HG02970 (cell line): ENCODE data around the gene CMIP.
"Not testable (repeated sequence)": the region's sequence is repeated elsewhere in the genome, so short reads cannot be mapped to it uniquely, and the experiment has no call there.

Experiments used
- ATAC-seq: cut with Tn5 transposase; IDR thresholded peaks from one replicate; pipeline ENCODE4 v1.9.1; 2021; ENCODE audit warnings: mild to moderate bottlenecking, moderate library complexity, moderate number of reproducible peaks; ENCODE audit not compliant: unreplicated experiment, low FRiP score

Gene CMIP

DNA sequence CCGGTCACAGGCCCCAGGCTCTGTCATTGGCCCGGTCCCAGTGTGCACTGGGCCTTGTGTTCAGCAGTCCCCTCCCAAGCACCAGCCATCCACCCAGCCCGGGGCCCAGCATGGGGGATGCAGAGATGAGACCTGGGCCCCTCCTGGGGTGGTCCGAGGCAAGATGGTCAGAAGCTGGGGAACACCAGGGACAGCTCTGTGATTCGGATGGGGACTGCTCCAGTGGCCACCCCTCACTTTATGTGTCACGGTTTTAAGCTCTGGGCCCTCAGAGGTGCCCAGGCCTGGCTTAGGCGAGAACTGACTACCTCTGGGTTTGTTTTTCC lies 242.5 kb downstream of the CMIP start:
- ATAC-seq = no peak

DNA sequence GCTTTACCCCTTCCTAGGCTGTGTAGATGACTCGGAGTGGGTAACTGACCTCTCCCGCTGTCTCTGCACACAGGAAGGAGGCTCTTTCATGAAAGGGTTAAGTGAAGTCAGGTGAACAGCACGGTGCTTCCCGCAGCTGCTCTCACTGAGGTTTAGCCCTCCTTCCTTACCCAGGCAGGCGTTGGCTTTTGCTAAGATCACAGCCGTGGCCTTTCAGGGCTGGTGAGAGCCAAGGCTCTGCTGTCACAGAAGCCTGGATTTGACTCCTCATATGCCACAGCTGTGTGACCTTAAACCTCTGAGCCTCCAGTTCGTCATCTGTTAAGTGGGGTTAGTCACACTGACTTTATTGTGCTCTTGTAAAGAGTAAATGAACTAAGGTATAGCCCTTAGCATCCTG lies 243.6 kb downstream of the CMIP start:
- ATAC-seq = no peak

DNA sequence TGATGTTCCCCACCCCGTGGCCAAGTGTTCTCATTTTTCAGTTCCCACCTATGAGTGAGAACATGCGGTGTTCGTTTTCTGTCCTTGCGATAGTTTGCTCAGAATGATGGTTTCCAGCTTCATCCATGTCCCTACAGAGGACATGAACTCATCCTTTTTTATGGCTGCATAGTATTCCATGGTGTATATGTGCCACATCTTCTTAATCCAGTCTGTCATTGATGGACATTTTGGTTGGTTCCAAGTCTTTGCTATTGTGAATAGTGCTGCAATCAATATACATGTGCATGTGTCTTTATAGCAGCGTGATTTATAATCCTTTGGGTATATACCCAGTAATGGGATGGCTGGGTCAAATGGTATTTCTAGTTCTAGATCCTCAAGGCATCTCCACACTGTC lies 244.2 kb downstream of the CMIP start:
- not testable (repeated sequence) for ATAC-seq

DNA sequence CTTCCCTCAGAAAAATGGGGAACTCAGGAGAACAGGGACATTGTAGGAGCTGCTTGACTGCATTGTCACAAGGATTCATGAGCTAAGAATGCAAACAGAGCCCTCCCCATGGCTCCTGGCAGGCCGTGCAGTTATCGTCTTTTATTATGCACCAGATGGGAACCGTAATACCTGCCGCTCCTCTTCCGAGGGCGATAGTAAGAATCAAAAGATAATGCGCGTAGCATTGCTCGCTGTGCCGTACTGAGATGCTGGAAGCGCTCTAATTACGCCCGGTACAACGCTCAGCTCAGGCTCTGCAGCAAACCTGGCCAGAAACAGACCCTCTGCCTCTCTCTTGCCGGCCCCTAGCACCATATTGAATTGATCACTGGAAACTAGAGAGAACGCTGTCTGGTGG lies 247.4 kb downstream of the CMIP start:
- no peak for ATAC-seq

DNA sequence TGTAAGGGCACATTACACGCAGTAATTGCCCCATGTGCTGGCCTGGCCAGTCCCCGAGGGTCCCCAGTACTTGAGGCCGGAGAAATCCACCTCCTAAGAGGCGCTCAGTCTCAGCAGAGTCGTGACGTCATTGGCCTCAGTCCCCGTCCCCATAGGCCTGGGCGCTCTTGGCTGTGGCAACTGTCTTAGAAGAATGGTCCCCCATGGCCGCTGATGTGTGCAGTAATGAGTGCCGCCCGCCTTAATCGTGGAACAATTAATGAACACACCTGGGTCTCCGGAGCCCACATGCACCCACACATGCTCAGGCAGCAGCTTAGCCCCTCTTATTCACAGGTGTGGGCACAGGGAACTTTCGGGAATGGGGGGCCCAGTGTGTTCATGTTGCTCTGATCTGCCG lies 248.0 kb downstream of the CMIP start:
- no peak for ATAC-seq

DNA sequence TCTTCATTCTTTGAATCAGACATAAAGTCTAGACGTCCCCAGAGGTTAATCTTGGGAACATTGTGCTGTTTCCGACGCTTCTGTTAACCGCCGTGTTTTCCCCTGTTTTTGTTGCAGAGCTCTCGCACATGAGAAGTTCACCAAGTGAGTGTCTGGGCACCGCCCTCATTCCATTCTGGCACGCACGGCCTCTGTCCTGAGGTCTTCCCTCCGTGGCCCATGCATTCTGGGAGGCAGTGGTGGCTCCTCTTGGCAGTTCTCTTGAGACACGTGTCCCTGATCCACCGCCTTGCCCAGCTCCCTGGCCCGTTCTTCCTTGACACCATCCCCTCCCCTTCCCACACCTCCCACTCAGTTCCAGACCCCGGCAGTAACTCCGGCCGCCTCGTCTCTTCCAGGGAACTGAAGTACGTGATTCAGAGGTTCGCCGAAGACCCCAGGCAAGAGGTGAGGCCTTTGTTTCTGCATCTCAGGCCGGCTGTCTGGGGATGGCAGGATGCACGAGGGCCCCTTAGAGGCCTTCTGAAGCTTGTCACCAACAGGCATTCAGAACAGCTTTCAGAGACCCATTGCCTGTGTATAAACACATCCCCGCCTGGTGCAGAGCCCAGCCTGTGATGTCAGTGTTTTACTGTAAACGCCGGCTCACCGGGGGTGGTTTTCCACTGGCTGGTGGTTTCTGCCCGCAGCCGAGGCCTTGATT lies 248.6 kb downstream of the CMIP start:
- no peak for ATAC-seq

DNA sequence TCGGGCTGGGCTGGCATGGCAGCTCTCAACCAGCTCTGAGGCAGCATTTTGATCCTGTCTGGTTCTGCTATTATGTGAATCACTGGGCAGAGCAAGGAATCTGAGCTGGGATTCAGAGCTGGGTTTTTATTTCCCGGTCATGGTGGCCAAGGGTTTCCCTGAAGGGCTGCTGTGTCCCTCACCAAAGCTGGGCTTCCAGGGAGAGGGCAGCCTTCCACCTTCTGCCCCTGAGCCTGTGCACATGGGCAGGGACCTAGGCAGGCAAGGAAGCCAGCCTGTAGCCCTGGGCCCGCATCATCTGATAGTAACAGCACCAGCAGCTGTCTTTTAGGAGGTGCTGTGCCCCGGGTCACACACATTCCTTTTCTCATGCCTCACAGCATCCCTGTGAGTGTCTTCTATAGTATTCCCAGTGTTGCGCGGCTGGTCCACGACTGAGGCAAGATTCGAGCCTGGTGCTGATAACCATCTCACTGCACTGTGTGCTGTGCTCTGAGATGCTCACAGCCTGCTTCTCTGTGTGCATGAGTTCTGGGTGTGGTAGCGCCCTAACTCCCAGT lies 249.2 kb downstream of the CMIP start:
- ATAC-seq = no peak

DNA sequence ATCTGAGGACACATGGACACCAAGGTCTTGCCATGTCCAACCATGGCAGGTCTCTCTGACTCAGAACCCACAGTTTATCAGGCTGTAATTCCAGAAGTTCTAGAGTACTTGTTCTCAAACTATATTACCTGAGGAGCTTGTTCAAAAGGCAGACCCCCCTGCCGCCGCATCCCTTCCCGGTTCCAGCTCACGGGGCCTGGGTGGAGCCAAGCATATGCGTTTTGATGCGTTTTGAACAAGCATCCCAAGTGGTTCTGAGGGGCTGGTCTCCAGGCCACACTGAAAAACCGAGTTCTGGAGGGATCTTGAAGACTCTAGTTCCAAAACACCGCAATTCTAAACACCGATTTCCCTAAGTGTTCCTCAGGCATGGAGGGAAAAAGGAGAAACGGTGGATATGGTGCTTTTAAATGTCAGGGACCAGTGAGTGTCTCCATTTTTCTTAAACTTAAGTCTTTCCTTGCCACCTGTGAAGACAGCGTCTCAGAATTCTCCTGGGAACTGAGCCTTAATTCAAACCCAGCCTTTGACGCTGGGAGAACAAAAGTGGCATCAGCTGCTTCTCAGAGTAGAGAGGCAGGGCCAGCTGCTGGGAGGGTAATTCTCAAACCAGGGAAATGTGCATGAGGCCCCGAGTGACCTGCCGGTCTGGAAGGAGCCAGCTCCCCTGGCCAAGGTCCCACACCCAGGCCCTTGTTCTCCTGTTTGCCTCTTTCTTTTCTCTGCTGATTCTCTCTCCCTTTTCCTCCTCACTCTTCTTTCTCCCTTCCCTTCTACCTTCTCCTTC lies 250.1 kb downstream of the CMIP start:
- ATAC-seq = no peak

DNA sequence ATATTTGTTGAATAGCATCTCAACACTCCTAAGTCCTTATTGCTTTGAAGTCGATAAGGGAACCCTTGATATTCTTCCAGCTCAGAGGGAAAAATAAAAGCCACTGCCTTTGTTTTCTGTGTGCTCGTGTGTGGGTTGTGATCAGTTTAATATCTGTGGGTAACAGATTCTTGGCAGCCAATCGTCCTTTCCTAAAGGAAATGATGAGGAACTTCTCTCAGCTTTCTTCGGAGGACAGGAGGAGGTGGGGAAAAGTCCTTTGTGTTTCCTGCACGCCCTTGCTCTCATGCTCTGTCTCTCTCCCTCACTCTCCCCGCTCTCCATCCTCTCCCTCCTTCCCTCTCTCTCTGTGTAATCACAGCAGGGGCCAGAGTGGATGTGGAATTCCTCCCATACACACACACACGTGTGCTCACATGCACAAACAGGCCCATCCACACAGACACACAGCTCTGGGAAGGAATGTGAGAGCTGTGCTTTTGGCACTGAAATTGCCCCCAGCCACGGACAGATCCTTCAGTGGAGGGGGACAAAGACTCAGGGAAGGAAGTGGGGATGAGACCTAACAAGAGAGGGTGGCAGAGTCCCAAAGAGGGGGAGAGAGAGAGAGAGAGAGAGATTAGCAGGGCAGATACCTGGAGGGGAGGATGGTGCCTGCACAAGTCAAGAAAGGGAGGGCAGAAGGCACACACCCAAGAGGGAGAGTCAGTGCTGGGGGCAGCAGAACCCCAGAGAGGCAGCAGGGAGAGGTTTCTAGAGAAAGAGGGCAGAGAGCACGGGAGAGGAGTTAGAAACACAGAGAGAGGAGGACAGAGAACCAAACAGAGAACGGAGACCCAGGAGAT lies 250.9 kb downstream of the CMIP start:
- ATAC-seq = no peak

DNA sequence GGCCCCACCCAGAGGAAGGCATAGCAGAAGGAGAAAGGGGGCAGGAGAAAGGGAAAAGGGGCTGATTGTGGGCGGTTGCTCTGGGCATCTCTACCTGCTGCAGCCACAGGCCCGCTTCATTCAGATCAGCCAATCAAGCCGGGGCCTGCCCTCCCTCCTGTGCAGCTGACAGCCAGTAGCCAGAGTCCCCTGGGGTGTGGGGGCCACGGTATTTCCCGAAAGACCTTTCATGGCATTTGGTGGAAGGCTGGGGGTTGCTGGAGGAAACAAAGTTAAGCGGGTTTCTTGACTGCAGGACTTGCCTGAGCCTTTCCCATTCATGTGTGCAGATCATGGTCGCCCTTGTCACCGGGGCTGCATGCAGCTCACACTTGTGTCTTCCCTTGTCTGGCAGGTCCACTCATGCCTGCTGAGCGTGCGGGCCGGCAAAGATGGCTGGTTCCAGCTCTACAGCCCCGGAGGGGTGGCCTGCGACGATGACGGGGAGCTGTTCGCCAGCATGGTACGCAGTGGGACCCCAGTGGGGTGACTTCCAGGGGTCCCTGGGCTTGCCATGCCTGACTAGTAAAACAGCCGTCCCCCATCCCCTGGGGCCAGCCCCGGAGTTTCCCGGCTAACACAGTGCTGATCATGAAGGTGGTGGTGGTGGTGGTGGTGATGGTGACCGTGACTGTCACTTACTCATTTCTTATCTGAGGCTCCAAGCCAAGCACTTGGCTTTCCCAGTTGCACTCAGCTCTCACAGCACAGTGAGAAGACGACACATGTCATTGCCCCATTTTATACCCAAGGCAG lies 251.8 kb downstream of the CMIP start:
- ATAC-seq = no peak

DNA sequence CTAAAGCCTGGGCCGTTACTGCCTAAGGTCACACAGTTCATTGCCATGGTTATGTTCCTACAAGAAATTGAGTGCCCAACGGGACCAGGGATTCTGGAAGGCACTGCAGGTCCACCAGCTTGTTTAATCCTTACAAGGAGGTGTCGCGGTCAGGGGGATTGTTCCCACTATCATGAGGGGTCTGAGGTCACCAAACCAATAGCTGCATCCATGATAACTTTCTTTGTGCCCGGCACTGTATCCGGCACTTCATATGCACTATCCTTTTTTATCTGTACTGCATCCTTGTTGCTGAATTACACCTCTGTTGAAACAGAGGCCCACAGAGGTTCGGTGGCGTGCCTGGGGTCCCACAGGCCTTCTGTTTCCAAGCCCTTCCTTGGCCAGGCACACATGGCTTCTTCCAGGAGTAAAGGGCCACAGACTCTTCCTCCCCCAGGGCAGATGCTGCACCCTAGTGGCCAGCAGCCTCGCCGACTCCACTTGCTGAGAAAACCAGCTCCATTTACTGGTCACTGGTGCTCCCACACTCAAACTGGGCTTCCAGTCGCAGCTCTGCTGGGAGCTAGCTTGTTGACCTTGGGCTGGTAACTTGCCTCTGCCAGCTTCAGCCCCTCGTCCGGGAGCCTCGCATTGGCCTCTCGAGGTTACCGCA lies 252.5 kb downstream of the CMIP start:
- no peak for ATAC-seq

DNA sequence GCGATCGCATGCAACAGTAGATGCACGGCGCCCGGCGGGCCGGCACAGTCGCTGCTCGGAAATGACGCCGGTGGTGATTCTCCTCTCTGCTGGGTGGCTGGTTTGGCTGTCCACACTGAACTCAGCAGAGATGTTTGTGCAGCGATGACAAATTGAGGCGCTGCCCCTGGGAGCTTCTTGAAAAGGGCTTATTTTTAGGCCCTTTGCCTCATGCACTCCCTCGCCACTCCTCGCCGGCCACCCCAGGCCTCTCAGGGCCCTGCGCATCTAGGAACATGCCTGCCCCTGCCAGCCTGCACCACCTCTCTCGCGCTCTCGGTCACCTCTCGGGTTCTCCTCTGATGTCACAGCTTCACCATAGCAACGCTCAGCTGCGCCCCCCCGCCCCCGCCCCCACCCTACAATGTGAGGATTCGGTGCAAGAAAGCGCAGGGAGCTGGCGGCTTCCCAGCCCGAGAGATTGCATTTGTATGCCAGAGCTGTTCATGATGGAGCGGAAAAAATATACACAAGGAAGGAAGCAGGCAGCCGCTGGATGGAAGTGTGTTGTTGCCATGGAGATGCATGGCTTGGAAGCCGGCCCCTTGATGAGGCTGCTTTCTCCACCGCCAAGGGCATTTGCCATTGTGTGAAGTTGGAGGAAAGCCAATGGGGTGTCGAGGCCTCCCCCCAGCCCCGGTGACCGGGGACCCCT lies 253.2 kb downstream of the CMIP start:
- ATAC-seq = no peak

DNA sequence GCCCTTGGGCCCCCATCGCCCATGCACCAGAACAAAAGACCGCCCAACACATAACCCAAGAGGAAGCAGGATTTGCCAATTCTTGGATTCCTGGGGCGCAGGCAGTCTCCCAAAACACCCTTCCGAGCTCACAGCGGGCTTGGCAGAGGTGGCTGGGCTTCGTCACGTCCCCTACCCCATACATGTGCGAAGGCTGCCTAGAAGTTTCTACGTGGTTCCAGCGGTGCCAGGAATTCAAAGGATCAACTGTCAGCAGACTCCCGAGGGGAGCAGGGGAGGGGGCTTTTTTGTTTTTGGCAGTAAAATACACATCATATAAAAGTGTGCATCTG lies 253.7 kb downstream of the CMIP start:
- no peak for ATAC-seq

DNA sequence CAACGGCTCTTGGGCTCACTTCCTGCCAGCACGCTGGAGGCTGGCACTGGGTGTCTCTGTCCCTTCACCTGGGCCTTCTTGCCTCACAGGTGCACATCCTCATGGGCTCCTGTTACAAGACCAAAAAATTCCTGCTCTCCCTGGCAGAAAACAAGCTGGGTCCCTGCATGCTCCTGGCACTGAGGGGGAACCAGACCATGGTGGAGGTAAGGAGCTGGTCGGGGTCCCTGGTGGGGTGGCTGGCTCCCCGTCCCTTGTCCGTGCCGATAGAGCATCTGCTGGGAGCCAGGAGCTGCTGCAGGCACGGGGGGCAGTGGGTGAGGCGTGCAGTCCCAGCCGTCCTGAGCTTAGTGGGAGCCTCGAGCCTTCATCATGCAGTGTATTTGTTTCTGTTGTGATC lies 255.0 kb downstream of the CMIP start:
- ATAC-seq = no peak

DNA sequence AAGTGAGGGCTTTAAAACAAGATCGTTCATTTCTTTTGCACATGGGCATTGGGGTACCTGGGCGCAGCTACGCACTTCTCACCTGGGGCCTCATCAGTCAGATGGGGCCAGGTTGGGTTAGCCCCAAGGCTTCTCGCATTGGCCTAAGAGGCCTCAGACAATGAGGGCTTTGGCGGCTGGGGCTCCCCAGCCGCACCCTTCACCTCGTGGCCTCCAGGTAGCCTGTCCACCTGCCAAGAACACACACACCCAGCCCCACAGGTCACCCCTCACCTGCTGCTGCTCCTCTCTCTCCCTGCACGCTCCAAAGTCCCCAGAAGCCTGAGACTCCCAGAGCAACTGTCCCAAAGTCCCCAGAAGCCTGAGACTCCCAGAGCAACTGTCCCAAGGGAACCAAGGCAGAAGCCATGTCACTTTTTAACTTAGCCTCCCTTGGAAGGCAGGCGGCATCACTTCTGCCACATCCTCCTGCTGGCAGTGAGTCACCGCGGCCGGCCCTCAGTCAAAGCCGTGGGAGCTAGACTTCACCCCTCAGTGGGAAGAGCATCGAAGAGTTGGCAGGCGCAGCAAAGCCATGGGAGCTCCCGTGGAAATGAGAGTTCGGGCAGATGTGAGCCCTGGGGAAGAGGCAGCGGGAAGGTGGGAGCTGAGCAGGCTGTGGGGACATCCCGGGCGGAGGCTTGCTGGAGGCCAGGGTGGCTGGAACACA lies 255.6 kb downstream of the CMIP start:
- no peak for ATAC-seq

DNA sequence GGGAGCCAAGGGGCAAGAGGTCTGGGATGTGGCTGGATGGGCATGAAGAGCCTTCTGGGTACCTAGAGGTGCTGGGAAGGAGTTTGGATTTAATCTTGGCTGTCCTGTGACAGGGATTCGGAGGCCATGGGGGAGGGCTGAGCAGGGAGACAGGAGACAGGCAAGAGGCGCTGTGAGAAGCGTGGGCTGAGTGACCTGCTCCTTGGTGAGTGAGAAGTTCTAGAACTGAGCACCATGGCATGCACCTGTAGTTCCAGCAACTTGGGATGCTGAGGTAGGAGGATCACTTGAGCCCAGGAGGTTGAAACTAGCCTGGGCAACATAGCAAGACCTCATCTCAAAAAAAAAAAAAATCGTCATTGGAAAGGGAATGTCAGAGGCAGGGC lies 256.2 kb downstream of the CMIP start:
- ATAC-seq = no peak

DNA sequence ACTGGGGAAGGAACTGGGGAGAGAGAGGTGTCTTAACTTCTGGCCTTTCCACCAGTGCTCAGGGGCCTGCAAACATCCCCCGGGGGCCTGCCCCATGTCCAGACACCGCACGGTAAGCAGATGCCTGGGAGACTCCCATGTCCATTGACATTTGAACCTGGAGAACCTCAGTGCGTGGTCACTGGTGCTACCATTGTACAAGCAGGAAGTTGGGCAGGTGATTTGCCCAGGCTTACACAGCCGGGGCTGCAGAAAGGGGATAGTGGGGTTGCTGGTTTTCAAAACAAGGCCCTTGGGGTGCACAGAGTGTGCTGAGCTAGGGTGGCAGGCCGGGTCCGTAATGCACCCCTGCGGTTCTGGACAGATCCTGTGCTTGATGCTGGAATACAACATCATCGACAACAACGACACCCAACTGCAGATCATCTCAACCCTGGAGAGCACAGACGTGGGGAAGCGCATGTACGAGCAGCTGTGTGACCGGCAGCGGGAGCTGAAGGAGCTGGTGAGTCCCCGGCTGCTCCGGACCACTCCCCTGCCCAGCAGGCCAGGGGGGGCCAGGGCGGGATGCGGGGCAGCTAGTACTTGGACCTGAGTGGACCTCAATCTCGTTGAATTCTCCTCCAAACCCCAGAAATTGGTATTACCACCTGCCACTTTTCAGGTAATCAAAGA lies 256.8 kb downstream of the CMIP start:
- ATAC-seq = no peak

DNA sequence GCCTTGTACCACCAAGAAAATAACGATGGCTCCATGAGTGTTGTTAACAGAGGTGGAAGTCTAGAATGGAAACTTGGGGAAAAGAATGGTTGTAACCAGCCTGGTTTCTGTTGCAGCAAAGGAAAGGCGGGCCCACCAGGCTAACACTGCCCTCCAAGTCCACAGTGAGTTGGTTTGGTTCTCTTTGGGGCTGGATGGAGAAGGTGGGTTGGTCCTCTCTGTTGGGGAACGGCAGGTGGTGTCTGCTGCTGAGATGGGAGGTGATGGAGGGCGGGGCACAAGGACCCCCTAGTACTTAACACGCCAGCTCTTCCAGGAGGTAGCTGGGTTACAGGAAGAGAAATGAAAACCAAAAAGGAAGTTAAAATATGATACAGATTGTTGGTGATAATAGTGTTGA lies 257.9 kb downstream of the CMIP start:
- ATAC-seq = no peak
